Myometrial cell (primary cell): ENCODE measurements around the gene SYNGR4. TPM values are rescaled to one million over a fixed set of nuclear protein-coding genes. Genes with fewer than 3 reads are reported as not detected.

ENCODE experiments used
- total RNA-seq: library from RNA; depleted of rRNA; stranded (reverse); fragments of >200 nt; gene quantifications from 2 replicates; pipeline ENCODE4 v1.2.3, GENCODE V29; 2015

SYNGR4 gene, protein sequence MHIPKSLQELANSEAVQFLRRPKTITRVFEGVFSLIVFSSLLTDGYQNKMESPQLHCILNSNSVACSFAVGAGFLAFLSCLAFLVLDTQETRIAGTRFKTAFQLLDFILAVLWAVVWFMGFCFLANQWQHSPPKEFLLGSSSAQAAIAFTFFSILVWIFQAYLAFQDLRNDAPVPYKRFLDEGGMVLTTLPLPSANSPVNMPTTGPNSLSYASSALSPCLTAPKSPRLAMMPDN
- not detected in 2 replicates for total RNA-seq

DNA sequence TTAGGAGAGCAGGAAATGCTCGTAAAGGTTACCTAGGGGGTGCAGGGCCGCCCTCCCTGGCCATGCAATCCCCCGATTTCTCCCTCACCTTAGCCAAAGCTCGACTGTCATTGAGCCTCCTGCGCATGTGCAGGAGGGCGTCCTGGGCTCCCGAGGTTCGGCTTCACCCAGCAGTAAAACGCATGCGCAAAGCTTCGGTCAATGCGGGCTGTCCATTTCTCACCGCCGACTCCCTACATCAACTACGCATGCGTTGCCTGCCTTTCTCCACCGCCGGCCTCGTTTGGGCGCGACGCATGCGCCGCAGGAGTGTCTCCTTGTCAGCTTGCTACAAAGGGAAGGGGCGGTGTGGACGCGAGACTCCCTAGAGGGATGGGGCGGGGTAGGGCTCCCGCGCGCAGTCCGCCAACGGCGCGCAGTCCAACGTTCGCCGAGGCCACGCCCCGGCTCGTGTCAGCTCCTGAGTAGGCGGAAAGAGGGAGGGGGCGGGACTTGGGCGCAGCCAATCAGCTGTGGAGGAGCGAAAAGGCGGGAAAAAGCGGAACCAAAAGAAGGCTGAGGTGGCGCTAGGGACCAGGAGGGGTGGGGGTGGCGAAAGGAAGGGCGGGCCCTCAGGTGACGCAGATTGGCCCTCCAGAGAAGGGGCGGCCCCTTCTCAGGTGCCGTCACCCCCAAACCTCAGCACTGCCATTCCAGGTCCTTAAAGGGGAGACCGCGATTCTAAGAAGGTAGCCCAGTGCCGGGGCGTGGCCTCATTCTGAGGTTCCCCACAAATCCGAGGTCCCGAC, at the start of gene SYNGR4, which contains the start of gene TMEM143:
Gene SYNGR4 (plus strand): TSS at position 558 of the 788 bp plus-strand sequence. CDS start 1,476 bp downstream, outside the sequence.
Gene TMEM143 (minus strand): TSS at position 131 of the 788 bp plus-strand sequence. CDS start 20 bp downstream, at position 111.

DNA sequence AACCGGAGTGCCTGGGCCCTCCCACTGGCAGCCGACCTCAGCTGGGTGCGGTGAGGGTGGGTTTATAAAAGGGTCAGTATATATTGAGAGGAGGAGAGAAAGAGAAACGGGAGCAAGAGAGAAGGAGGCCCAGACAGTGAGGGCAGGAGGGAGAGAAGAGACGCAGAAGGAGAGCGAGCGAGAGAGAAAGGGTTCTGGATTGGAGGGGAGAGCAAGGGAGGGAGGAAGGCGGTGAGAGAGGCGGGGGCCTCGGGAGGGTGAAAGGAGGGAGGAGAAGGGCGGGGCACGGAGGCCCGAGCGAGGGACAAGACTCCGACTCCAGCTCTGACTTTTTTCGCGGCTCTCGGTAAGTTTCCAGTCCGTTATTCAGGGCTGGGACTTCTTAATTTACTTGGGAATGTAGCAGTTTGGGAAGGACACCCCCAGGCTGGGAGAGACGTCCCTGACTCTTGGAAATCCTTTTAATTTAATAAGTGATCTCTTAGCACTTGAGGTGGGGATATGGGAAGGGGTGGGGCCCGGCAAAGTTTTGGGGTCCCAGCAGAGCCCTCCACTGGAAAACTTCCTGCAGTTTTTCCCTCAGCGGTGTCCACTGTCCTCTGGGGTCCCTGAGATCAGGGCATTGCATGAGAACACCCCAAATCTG, 38.8 kb upstream of the SYNGR4 start, which contains the start of gene EMP3:
Gene EMP3 (plus strand): TSS at position 288 of the 646 bp plus-strand sequence. CDS start 1,293 bp downstream, outside the sequence.

DNA sequence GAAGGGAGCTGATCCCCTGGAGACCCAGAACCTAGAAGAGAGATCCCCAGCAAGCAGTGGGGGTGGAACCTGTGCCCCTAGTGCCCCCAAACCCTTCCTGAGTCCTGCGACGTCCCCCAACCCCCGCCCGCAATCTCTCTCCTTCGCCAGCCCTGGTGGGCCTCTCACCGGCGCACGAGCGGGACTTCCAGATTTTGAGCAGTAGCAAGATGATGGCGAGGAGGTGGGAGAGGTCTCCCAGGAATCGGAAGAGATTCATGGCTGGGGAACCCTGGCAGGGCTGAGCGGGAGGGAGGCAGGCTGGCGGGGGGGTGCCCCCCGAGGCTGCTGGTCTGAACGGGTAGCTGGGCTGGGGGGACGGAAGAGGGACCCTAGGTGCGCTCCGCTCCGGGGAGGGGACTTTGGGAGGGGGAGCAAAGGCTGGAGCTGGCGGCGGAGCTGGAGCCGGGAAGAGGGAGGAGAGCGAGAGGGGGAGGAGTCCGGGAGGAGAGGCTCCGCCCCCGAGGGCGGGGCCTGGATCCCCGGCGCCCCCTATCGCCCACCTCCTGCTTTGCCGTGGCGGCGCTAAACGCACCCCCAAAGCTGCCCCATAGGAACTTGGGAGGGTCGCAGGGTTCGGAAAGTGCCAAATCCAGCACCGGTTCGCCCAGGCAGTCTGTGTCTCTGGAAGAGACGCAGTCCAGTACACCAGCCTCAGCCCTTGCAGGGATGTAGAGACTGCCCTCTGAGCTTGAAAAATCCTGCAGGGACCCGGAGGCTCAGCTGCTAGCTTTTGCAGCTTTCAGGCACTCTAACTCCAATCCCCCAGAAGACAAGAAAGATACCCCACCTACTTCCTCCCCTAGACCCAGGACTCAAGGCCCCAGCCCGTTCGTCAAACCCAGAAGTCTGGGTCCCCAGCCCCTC, 27.2 kb downstream of the SYNGR4 start, which contains the start of gene KDELR1:
Gene KDELR1 (minus strand): TSS at position 452 of the 906 bp plus-strand sequence. CDS start 193 bp downstream, at position 259.

DNA sequence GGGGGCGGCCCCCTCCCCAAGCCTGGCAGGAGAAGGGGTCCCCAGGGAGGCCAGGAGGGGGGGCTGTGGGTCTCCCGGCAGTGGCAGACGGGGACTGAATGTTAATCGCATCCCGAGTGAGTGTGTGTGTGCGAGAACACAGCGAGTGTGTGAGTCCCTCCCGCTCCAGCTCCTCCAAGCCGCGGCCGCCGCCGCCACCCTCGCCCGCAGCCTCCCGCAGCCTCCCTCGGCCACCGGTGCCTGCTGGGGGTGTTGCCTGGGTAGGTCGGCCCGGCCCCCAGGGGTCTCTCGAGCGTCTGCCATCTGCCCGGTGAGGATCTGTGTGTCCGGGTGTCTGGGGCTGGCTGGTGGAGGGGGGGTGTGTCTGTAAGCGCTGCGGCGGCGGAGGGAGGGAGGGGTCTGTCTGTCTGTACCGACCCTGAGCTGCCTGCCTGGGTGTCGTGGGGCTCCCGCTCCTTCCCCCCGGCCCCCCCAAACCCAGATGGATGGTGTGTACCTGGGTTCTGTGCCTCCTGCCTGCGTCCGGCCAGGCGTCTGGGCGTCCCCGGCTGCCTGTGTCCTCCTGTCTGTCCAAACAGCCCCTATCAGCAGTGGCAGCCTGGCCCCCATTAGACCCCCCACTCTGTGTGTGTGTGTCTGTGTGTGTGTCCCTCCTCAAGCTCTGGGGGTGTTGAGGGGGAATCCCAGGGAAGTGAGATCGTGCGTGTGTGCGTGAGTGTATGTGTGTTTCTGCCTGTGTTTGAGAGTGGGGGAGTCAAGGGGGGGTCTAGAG, 29.6 kb downstream of the SYNGR4 start, which contains the start of gene GRIN2D:
Gene GRIN2D (plus strand): TSS at position 110 of the 772 bp plus-strand sequence. CDS start 4,725 bp downstream, outside the sequence.

Other genes with a start within 250 kb of the SYNGR4 start
- 42.1 and 55.5 TPM in 2 replicates for gene LIG1, start 194.0 kb upstream of the SYNGR4 start, total RNA-seq
- 0.29 and 0.89 TPM in 2 replicates for gene ZSWIM9, start 193.7 kb upstream of the SYNGR4 start, total RNA-seq
- 17.3 and 25.0 TPM in 2 replicates for gene CARD8, start 108.5 kb upstream of the SYNGR4 start, total RNA-seq
- 0.71 TPM in 1 of 2 replicates, not detected in the other for gene ZNF114, start 94.3 kb upstream of the SYNGR4 start, total RNA-seq
- gene EMP3, start 38.8 kb upstream of the SYNGR4 start, total RNA-seq: 162 and 262 TPM in 2 replicates
- gene TMEM143, start 427 bp upstream of the SYNGR4 start, total RNA-seq: 2.9 and 8.3 TPM in 2 replicates
- 197 and 217 TPM in 2 replicates for gene KDELR1, start 27.2 kb downstream of the SYNGR4 start, total RNA-seq
- 0.35 TPM in 1 of 2 replicates, not detected in the other for gene GRIN2D, start 29.3 kb downstream of the SYNGR4 start, total RNA-seq
- gene GRWD1, start 81.6 kb downstream of the SYNGR4 start, total RNA-seq: 30.3 and 39.0 TPM in 2 replicates
- under 0.01 and 0.35 TPM in 2 replicates for gene KCNJ14, start 91.2 kb downstream of the SYNGR4 start, total RNA-seq
- 22.7 and 38.3 TPM in 2 replicates for gene CYTH2, start 105.0 kb downstream of the SYNGR4 start, total RNA-seq
- not detected in 2 replicates for gene LMTK3, start 147.5 kb downstream of the SYNGR4 start, total RNA-seq
- not detected in 2 replicates for gene SULT2B1, start 187.8 kb downstream of the SYNGR4 start, total RNA-seq
- not detected in 2 replicates for gene SPACA4, start 242.4 kb downstream of the SYNGR4 start, total RNA-seq